Liver (tissue), 9 donors: ENCODE results near the gene CCDC61. TPM values are rescaled to one million over a fixed set of nuclear protein-coding genes. Genes with fewer than 3 reads are reported as not detected.

ENCODE experiments used
- DNase-seq: peaks from one replicate; pipeline ENCODE4 v3.0.0-alpha.2; 2017; ENCODE audit warnings: low spot score
- H3K27ac ChIP-seq, 2 donors: one replicate each; pipeline ENCODE4 v1.7.0; 2013; ENCODE audit warnings: inconsistent platforms in 2 of 2, low read length in 2 of 2, control low read depth in 1 of 2, low read depth in 1 of 2, mild to moderate bottlenecking in 1 of 2
- H3K27me3 ChIP-seq, 4 donors: one replicate each; pipeline versions ENCODE4 v1.6.1 to v1.7.0; 2013; ENCODE audit warnings: low read length in 3 of 4, inconsistent platforms in 1 of 4, mild to moderate bottlenecking in 1 of 4, moderate library complexity in 1 of 4; ENCODE audit not compliant: control insufficient read depth in 4 of 4, insufficient read depth in 4 of 4
- H3K36me3 ChIP-seq, 4 donors: one replicate each; pipeline versions ENCODE4 v1.6.1 to v1.7.0; 2013; ENCODE audit warnings: low read length in 3 of 4, mild to moderate bottlenecking in 3 of 4, low read depth in 1 of 4, moderate library complexity in 1 of 4; ENCODE audit not compliant: control insufficient read depth in 4 of 4, insufficient read depth in 3 of 4
- H3K4me1 ChIP-seq, 4 donors: one replicate each; pipeline versions ENCODE4 v1.6.1 to v1.7.0; 2013; ENCODE audit warnings: low read length in 3 of 4, mild to moderate bottlenecking in 3 of 4, moderate library complexity in 1 of 4; ENCODE audit not compliant: control insufficient read depth in 4 of 4, insufficient read depth in 4 of 4
- H3K4me3 ChIP-seq, 3 donors: one replicate each; pipeline versions ENCODE4 v1.6.1 to v1.7.0; 2013; ENCODE audit warnings: low read length in 3 of 3, control low read depth in 1 of 3, low read depth in 1 of 3, mild to moderate bottlenecking in 1 of 3
- H3K9ac ChIP-seq, 2 donors: one replicate each; pipeline ENCODE4 v1.7.0; 2013; ENCODE audit warnings: low read length in 2 of 2, mild to moderate bottlenecking in 2 of 2, moderate library complexity in 2 of 2, control low read depth in 1 of 2, low read depth in 1 of 2
- H3K9me3 ChIP-seq, 4 donors: one replicate each; pipeline versions ENCODE4 v1.6.1 to v1.7.0; 2013; ENCODE audit warnings: low read length in 3 of 4; ENCODE audit not compliant: control insufficient read depth in 4 of 4
- CTCF ChIP-seq: fragments of 150-350 bp; IDR thresholded peaks from 2 replicates; pipeline ENCODE4 v1.5.1; 2017; ENCODE audit warnings: improper control_type of control experiment, low read depth, low read length; ENCODE audit not compliant: missing input control
- FOXA1 ChIP-seq: IDR thresholded peaks from 2 replicates; pipeline ENCODE4 v1.6.1; 2016; ENCODE audit warnings: antibody characterized with exemption
- FOXA2 ChIP-seq: IDR thresholded peaks from 2 replicates; pipeline ENCODE4 v1.6.1; 2016; ENCODE audit warnings: antibody characterized with exemption
- GABPA ChIP-seq, 2 donors: IDR thresholded peaks in 1 of 2; conservative IDR thresholded peaks in 1 of 2; 2 replicates each; pipeline ENCODE4 v1.6.1; 2016; ENCODE audit warnings: antibody characterized with exemption in 2 of 2, mild to moderate bottlenecking in 1 of 2, moderate library complexity in 1 of 2
- HNF4A ChIP-seq, 2 donors: conservative IDR thresholded peaks; 2 replicates each; pipeline ENCODE4 v1.6.1; 2016; ENCODE audit warnings: antibody characterized with exemption in 2 of 2, mild to moderate bottlenecking in 2 of 2
- HNF4G ChIP-seq: IDR thresholded peaks from 2 replicates; pipeline ENCODE4 v1.6.1; 2016; ENCODE audit warnings: antibody characterized with exemption
- JUND ChIP-seq, 2 donors: IDR thresholded peaks; 2 replicates each; pipeline ENCODE4 v1.6.1; 2016; ENCODE audit warnings: antibody characterized with exemption in 2 of 2
- MAX ChIP-seq: IDR thresholded peaks from 2 replicates; pipeline ENCODE4 v1.6.1; 2016; ENCODE audit warnings: antibody characterized with exemption
- NR2F2 ChIP-seq: IDR thresholded peaks from 2 replicates; pipeline ENCODE4 v1.6.1; 2016; ENCODE audit warnings: antibody characterized with exemption
- RXRA ChIP-seq, 2 donors: IDR thresholded peaks; 2 replicates each; pipeline ENCODE4 v1.6.1; 2017 to 2018; ENCODE audit warnings: antibody characterized with exemption in 2 of 2, mild to moderate bottlenecking in 1 of 2
- TAF1 ChIP-seq: conservative IDR thresholded peaks from 2 replicates; pipeline ENCODE4 v1.6.1; 2016; ENCODE audit warnings: antibody characterized with exemption, mild to moderate bottlenecking
- ZBTB33 ChIP-seq: IDR thresholded peaks from 2 replicates; pipeline ENCODE4 v1.6.1; 2016; ENCODE audit warnings: antibody characterized with exemption
- WGBS: extraction: QIAGEN DNeasy Blood & Tissue Kit; methylation state at CpG from one replicate; pipeline ENCODE4 v1.1.7; 2013; 5-methylcytosine and 5-hydroxymethylcytosine counted together
- polyA plus RNA-seq, 2 donors: library from polyadenylated mRNA; stranded (reverse) in 1 of 2; unstranded in 1 of 2; fragments of 200-250 nt in 1 of 2; fragments of >200 nt in 1 of 2; fragmentation: Nextera tagmentation in 1 of 2; extraction: Ambion mirVana in 1 of 2; gene quantifications; one replicate each; pipeline versions ENCODE4 v1.2.1 to v1.2.3, GENCODE V29; 2013 to 2015
- total RNA-seq, 2 donors: library from RNA; depleted of rRNA; stranded (reverse); fragments of >200 nt; gene quantifications; one replicate each; pipeline ENCODE4 v1.2.3, GENCODE V29; 2014
- TF ChIP-seq, protein P1 (sequence below): IDR thresholded peaks from 2 replicates; pipeline ENCODE4 v1.6.1; 2016; ENCODE audit warnings: antibody characterized with exemption, mild to moderate bottlenecking
- donor health status: healthy.
- donor health status: healthy.
- donor health status: healthy.
- donor health status: healthy.
- donor health status: healthy.

The CCDC61 gene
- total and polyA plus RNA-seq, 4 donors: 1.7 to 6.3 (median 2.9) TPM

DNA sequence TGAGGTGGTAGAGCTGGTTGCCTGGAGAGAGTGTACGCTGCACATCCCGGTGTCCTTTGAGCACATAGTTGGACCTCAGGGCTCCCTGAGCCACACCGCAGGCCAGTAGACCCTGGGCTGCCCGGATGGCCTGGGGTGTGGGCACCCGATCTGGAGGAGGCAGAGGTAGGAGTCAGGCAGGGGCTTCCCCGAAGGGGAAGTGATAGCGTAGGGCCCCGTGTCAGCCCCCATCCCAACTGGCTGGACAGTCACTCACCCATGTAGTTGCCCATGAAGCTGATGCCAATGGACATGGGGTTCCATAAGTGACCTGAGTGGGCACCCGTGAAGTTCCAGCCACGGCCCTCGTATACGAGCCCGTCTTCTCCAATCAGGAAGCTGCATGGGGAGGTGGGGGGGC is 24.0 kb downstream of the CCDC61 start:
- Histone ChIP-seq H3K4me1 (peaks cover 8 to 24% (median 15%) of the 10 kb centered on the region in 4 donors), H3K4me3 (no peak overlapping the region), H3K36me3 (peaks cover 0 to 5% (median 0%) of the 10 kb centered on the region in 4 donors), H3K27me3 (no peaks in the 10 kb centered on the region), H3K9me3 (no peaks in the 10 kb centered on the region), H3K9ac (no peak overlapping the region), H3K27ac (no peak overlapping the region)
- DNase-seq: no peak
- TF ChIP-seq FOXA1 (no peak), JUND (IDR thresholded peaks at IDR 0.05) (no peak), ZBTB33 (no peak), RXRA (IDR thresholded peaks at IDR 0.05) (no peak), GABPA (IDR thresholded peaks at IDR 0.05 in 1 of 2, conservative IDR thresholded peaks at IDR 0.05 in 1 of 2) (no peak), FOXA2 (no peak), HNF4G (no peak), MAX (no peak), CTCF (no peak), NR2F2 (no peak), TAF1 (no peak)
- TF ChIP-seq, protein P1, sequence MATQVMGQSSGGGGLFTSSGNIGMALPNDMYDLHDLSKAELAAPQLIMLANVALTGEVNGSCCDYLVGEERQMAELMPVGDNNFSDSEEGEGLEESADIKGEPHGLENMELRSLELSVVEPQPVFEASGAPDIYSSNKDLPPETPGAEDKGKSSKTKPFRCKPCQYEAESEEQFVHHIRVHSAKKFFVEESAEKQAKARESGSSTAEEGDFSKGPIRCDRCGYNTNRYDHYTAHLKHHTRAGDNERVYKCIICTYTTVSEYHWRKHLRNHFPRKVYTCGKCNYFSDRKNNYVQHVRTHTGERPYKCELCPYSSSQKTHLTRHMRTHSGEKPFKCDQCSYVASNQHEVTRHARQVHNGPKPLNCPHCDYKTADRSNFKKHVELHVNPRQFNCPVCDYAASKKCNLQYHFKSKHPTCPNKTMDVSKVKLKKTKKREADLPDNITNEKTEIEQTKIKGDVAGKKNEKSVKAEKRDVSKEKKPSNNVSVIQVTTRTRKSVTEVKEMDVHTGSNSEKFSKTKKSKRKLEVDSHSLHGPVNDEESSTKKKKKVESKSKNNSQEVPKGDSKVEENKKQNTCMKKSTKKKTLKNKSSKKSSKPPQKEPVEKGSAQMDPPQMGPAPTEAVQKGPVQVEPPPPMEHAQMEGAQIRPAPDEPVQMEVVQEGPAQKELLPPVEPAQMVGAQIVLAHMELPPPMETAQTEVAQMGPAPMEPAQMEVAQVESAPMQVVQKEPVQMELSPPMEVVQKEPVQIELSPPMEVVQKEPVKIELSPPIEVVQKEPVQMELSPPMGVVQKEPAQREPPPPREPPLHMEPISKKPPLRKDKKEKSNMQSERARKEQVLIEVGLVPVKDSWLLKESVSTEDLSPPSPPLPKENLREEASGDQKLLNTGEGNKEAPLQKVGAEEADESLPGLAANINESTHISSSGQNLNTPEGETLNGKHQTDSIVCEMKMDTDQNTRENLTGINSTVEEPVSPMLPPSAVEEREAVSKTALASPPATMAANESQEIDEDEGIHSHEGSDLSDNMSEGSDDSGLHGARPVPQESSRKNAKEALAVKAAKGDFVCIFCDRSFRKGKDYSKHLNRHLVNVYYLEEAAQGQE: no peak
- 93% methylated on average over 13 of the region's 13 CpGs for WGBS

- no peak overlapping the region for H3K4me3 ChIP-seq
- no peaks in the 10 kb centered on the region for H3K9me3 ChIP-seq
- 90% methylated on average over 7 of the region's 7 CpGs for WGBS
- no peak overlapping the region for H3K9ac ChIP-seq
- H3K27me3 ChIP-seq: no peaks in the 10 kb centered on the region
- H3K27ac ChIP-seq: no peak overlapping the region
- peaks cover 0 to 5% (median 0%) of the 10 kb centered on the region in 4 donors for H3K36me3 ChIP-seq
- no peak for DNase-seq
- peaks cover 2 to 12% (median 6%) of the 10 kb centered on the region in 4 donors for H3K4me1 ChIP-seq
- TF ChIP-seq, protein P1: no peak
- TF ChIP-seq HNF4A (conservative IDR thresholded peaks at IDR 0.05): no peak
- TF ChIP-seq TAF1: no peak
- no peak for TF ChIP-seq NR2F2
- no peak for TF ChIP-seq ZBTB33
Measured at GRCh38 chr19:46020819-46021125, 25.5 kb downstream of the CCDC61 start.
